ENCODE measurements around the gene AAR2. TPM values are rescaled to one million over a fixed set of nuclear protein-coding genes. Genes with fewer than 3 reads are reported as not detected.

AAR2 gene
- polyA plus RNA-seq, 1 of the 3 experiments (the other 2 are of a cell fraction): 17.4 TPM

- no peak for TF ChIP-seq FOSL2 (IDR thresholded peaks at IDR 0.05; ENCODE audit: borderline replicate concordance, low read depth)
- no peak overlapping the region for H3K4me3 ChIP-seq (ENCODE audit: low read depth in 2 of 2, low read length in 1 of 2)
- no peaks in the 10 kb centered on the region for H4K20me1 ChIP-seq (ENCODE audit: insufficient read depth)
- H3K79me2 ChIP-seq (ENCODE audit: insufficient read depth): no peaks in the 10 kb centered on the region
- no peaks in the 10 kb centered on the region for H3K9me2 ChIP-seq
- ChIA-PET CTCF (interaction anchor here (0.6 to 4.8 kb wide), 8 partner anchors 9 to 221 kb away, joined by 3 to 34 read pairs (median 4); no protein-coding TSS in a partner anchor), POLR2A (no interaction called here)
- no peak overlapping the region for H3K9ac ChIP-seq
- H3F3A ChIP-seq (replicated peaks; ENCODE audit: insufficient read depth): no peaks in the 10 kb centered on the region
- peaks cover 0 to 17% of the 10 kb centered on the region in 2 experiments for H3K36me3 ChIP-seq (replicated peaks in 1 of 2; ENCODE audit: control insufficient read depth in 1 of 2, insufficient read depth in 2 of 2, low read length in 1 of 2)
- no peak overlapping the region for H3K27ac ChIP-seq (ENCODE audit: low read depth in 2 of 2, low read length in 1 of 2)
- H3K4me2 ChIP-seq: no peak overlapping the region
- H3K9me3 ChIP-seq: no peaks in the 10 kb centered on the region
- H3K27me3 ChIP-seq (ENCODE audit: insufficient read depth): no peaks in the 10 kb centered on the region
- DNase-seq: no peak
- no peak overlapping the region for H2AFZ ChIP-seq (ENCODE audit: low read depth)
- no peaks in the 10 kb centered on the region for H3K4me1 ChIP-seq (ENCODE audit: control insufficient read depth in 1 of 2, insufficient read depth in 2 of 2, low read depth in 1 of 2, low read length in 1 of 2)
- 91% methylated on average over 14 of the region's 16 CpGs for WGBS (ENCODE audit: low lambda C conversion rate)
These were observed 17.8 kb upstream of the AAR2 start for GRCh38 chr20:36218380-36219064.

GRCh38 chr20:36219671-36220220 is 16.5 kb upstream of the AAR2 start:
- no peak for TF ChIP-seq USF1 (IDR thresholded peaks at IDR 0.05; ENCODE audit: borderline replicate concordance, low read depth)
- no peak for TF ChIP-seq GABPA (IDR thresholded peaks at IDR 0.05; ENCODE audit: low read depth)

GRCh38 chr20:36225666-36226065 is 10.6 kb upstream of the AAR2 start:
- H3K9me2 ChIP-seq: no peaks in the 10 kb centered on the region
- no peaks in the 10 kb centered on the region for H3F3A ChIP-seq (replicated peaks; ENCODE audit: insufficient read depth)
- no peak overlapping the region for H3K4me3 ChIP-seq (ENCODE audit: low read depth in 2 of 2, low read length in 1 of 2)
- H2AFZ ChIP-seq (ENCODE audit: low read depth): no peak overlapping the region
- no peaks in the 10 kb centered on the region for H3K4me1 ChIP-seq (ENCODE audit: control insufficient read depth in 1 of 2, insufficient read depth in 2 of 2, low read depth in 1 of 2, low read length in 1 of 2)
- peaks cover 5 to 15% of the 10 kb centered on the region in 2 experiments for H3K36me3 ChIP-seq (replicated peaks in 1 of 2; ENCODE audit: control insufficient read depth in 1 of 2, insufficient read depth in 2 of 2, low read length in 1 of 2)
- no peak overlapping the region for H3K4me2 ChIP-seq
- H3K27ac ChIP-seq (ENCODE audit: low read depth in 2 of 2, low read length in 1 of 2): no peak overlapping the region
- WGBS (ENCODE audit: low lambda C conversion rate): 97% methylated on average over 7 of the region's 7 CpGs
- H3K9me3 ChIP-seq: no peaks in the 10 kb centered on the region
- CTCF ChIA-PET: interaction anchor here (1.3 kb wide), 1 partner anchor 22 kb away, joined by 3 read pairs; no protein-coding TSS in a partner anchor
- H3K79me2 ChIP-seq (ENCODE audit: insufficient read depth): no peaks in the 10 kb centered on the region
- no peaks in the 10 kb centered on the region for H4K20me1 ChIP-seq (ENCODE audit: insufficient read depth)
- H3K9ac ChIP-seq: no peak overlapping the region
- POLR2A ChIA-PET: no interaction called here
- no peak for DNase-seq
- no peaks in the 10 kb centered on the region for H3K27me3 ChIP-seq (ENCODE audit: insufficient read depth)
- TF ChIP-seq MXI1 (IDR thresholded peaks at IDR 0.05; ENCODE audit: low read depth, low read length) (no peak), RXRA (IDR thresholded peaks at IDR 0.05; ENCODE audit: borderline replicate concordance, low read depth) (no peak), ELF1 (IDR thresholded peaks at IDR 0.05) (no peak), TCF12 (IDR thresholded peaks at IDR 0.05) (no peak), FOXM1 (IDR thresholded peaks at IDR 0.05; ENCODE audit: low read depth) (no peak), JUND (IDR thresholded peaks at IDR 0.05) (no peak), GABPA (IDR thresholded peaks at IDR 0.05; ENCODE audit: low read depth) (no peak), MEF2A (IDR thresholded peaks at IDR 0.05; ENCODE audit: borderline replicate concordance, low read depth) (no peak), POLR2AphosphoS5 (IDR thresholded peaks at IDR 0.05; ENCODE audit: low read depth, low read length) (no peak), EP300 (IDR thresholded peaks at IDR 0.05; ENCODE audit: borderline replicate concordance in 1 of 2, low read depth in 1 of 2, low read length in 1 of 2) (no peak), GATA2 (CRISPR knock-in tag; IDR thresholded peaks at IDR 0.05) (no peak), RFX5 (IDR thresholded peaks at IDR 0.05; ENCODE audit: low read length) (no peak), YY1 (IDR thresholded peaks at IDR 0.05; ENCODE audit: low read depth) (no peak), CTCF (IDR thresholded peaks at IDR 0.05) (no peak), USF1 (IDR thresholded peaks at IDR 0.05; ENCODE audit: borderline replicate concordance, low read depth) (no peak)

More at GRCh38 chr20:36219671-36220220, 16.5 kb upstream of the AAR2 start:
- H3K36me3 ChIP-seq (replicated peaks in 1 of 2; ENCODE audit: control insufficient read depth in 1 of 2, insufficient read depth in 2 of 2, low read length in 1 of 2): peaks cover 0 to 13% of the 10 kb centered on the region in 2 experiments
- DNase-seq: no peak
- 95% methylated on average over 17 of the region's 17 CpGs for WGBS (ENCODE audit: low lambda C conversion rate)
- no peak overlapping the region for H3K27ac ChIP-seq (ENCODE audit: low read depth in 2 of 2, low read length in 1 of 2)
- ChIA-PET POLR2A (no interaction called here), CTCF (interaction anchor here (1.0 to 4.8 kb wide), 3 partner anchors 17 to 220 kb away, joined by 3 to 34 read pairs (median 3); no protein-coding TSS in a partner anchor)
- no peak overlapping the region for H3K4me2 ChIP-seq
- H3K4me3 ChIP-seq (ENCODE audit: low read depth in 2 of 2, low read length in 1 of 2): no peak overlapping the region
- no peaks in the 10 kb centered on the region for H3K9me2 ChIP-seq
- no peaks in the 10 kb centered on the region for H3F3A ChIP-seq (replicated peaks; ENCODE audit: insufficient read depth)
- H3K9me3 ChIP-seq: no peaks in the 10 kb centered on the region
- H4K20me1 ChIP-seq (ENCODE audit: insufficient read depth): no peaks in the 10 kb centered on the region
- H3K27me3 ChIP-seq (ENCODE audit: insufficient read depth): no peaks in the 10 kb centered on the region
- no peak overlapping the region for H3K9ac ChIP-seq
- no peak overlapping the region for H2AFZ ChIP-seq (ENCODE audit: low read depth)
- H3K4me1 ChIP-seq (ENCODE audit: control insufficient read depth in 1 of 2, insufficient read depth in 2 of 2, low read depth in 1 of 2, low read length in 1 of 2): no peaks in the 10 kb centered on the region
- no peaks in the 10 kb centered on the region for H3K79me2 ChIP-seq (ENCODE audit: insufficient read depth)

All from SK-N-SH (cell line).